ENCODE results near the gene LRRK1.

Gene LRRK1

GRCh38 chr15:100972975-100973350 is 53.8 kb downstream of the LRRK1 start:
- no peak for DNase-seq (ENCODE audit: low read depth in 2 of 2)

- no peak for DNase-seq (ENCODE audit: low read depth in 2 of 2)
Measured at GRCh38 chr15:100973351-100974111, 54.4 kb downstream of the LRRK1 start.

- DNase-seq (ENCODE audit: low read depth in 2 of 2) = no peak
Measured at GRCh38 chr15:100975043-100975442, 55.9 kb downstream of the LRRK1 start.

GRCh38 chr15:100980410-100981046 is 61.4 kb downstream of the LRRK1 start:
- no peak for DNase-seq (ENCODE audit: low read depth in 2 of 2)

- no peak for DNase-seq (ENCODE audit: low read depth in 2 of 2)
Measured at GRCh38 chr15:100981086-100981485, 61.9 kb downstream of the LRRK1 start.

GRCh38 chr15:100983221-100983620 is 64.1 kb downstream of the LRRK1 start:
- DNase-seq (ENCODE audit: low read depth in 2 of 2) = no peak

- DNase-seq (ENCODE audit: low read depth in 2 of 2) = no peak
Measured at GRCh38 chr15:100985401-100985800, 66.2 kb downstream of the LRRK1 start.

- no peak for DNase-seq (ENCODE audit: low read depth in 2 of 2)
Measured at GRCh38 chr15:100986158-100986896, 67.2 kb downstream of the LRRK1 start.

GRCh38 chr15:100987143-100987542 is 68.0 kb downstream of the LRRK1 start:
- no peak for DNase-seq (ENCODE audit: low read depth in 2 of 2)

- no peak for DNase-seq (ENCODE audit: low read depth in 2 of 2)
Measured at GRCh38 chr15:100988297-100988696, 69.1 kb downstream of the LRRK1 start.

GRCh38 chr15:100988857-100989256 is 69.7 kb downstream of the LRRK1 start:
- DNase-seq (ENCODE audit: low read depth in 2 of 2) = no peak

- DNase-seq (ENCODE audit: low read depth in 2 of 2) = no peak
Measured at GRCh38 chr15:100994597-100995446, 75.7 kb downstream of the LRRK1 start.

GRCh38 chr15:100995471-100996430 is 76.6 kb downstream of the LRRK1 start:
- no peak for DNase-seq (ENCODE audit: low read depth in 2 of 2)

GRCh38 chr15:100997442-100997841 is 78.3 kb downstream of the LRRK1 start:
- DNase-seq (ENCODE audit: low read depth in 2 of 2) = no peak

GRCh38 chr15:100998630-100999029 is 79.5 kb downstream of the LRRK1 start:
- no peak for DNase-seq (ENCODE audit: low read depth in 2 of 2)

- no peak for DNase-seq (ENCODE audit: low read depth in 2 of 2)
Measured at GRCh38 chr15:100999369-100999768, 80.2 kb downstream of the LRRK1 start.

- DNase-seq (ENCODE audit: low read depth in 2 of 2) = no peak
Measured at GRCh38 chr15:101000271-101000681, 81.1 kb downstream of the LRRK1 start.

GRCh38 chr15:101001056-101001455 is 81.9 kb downstream of the LRRK1 start:
- DNase-seq (ENCODE audit: low read depth in 2 of 2) = no peak

- no peak for DNase-seq (ENCODE audit: low read depth in 2 of 2)
Measured at GRCh38 chr15:101001796-101002195, 82.6 kb downstream of the LRRK1 start.

- DNase-seq (ENCODE audit: low read depth in 2 of 2) = no peak
Measured at GRCh38 chr15:101003081-101003480, 83.9 kb downstream of the LRRK1 start.

- DNase-seq (ENCODE audit: low read depth in 2 of 2) = no peak
Measured at GRCh38 chr15:101003706-101004105, 84.5 kb downstream of the LRRK1 start.
